Liver (tissue), 9 donors: ENCODE measurements around the gene COL8A2. TPM values are rescaled to one million over a fixed set of nuclear protein-coding genes. Genes with fewer than 3 reads are reported as not detected.

ENCODE experiments used
- DNase-seq: peaks from one replicate; pipeline ENCODE4 v3.0.0-alpha.2; 2017; ENCODE audit warnings: low spot score
- H3K27ac ChIP-seq, 2 donors: one replicate each; pipeline ENCODE4 v1.7.0; 2013; ENCODE audit warnings: inconsistent platforms in 2 of 2, low read length in 2 of 2, control low read depth in 1 of 2, low read depth in 1 of 2, mild to moderate bottlenecking in 1 of 2
- H3K27me3 ChIP-seq, 4 donors: one replicate each; pipeline versions ENCODE4 v1.6.1 to v1.7.0; 2013; ENCODE audit warnings: low read length in 3 of 4, inconsistent platforms in 1 of 4, mild to moderate bottlenecking in 1 of 4, moderate library complexity in 1 of 4; ENCODE audit not compliant: control insufficient read depth in 4 of 4, insufficient read depth in 4 of 4
- H3K36me3 ChIP-seq, 4 donors: one replicate each; pipeline versions ENCODE4 v1.6.1 to v1.7.0; 2013; ENCODE audit warnings: low read length in 3 of 4, mild to moderate bottlenecking in 3 of 4, low read depth in 1 of 4, moderate library complexity in 1 of 4; ENCODE audit not compliant: control insufficient read depth in 4 of 4, insufficient read depth in 3 of 4
- H3K4me1 ChIP-seq, 4 donors: one replicate each; pipeline versions ENCODE4 v1.6.1 to v1.7.0; 2013; ENCODE audit warnings: low read length in 3 of 4, mild to moderate bottlenecking in 3 of 4, moderate library complexity in 1 of 4; ENCODE audit not compliant: control insufficient read depth in 4 of 4, insufficient read depth in 4 of 4
- H3K4me3 ChIP-seq, 3 donors: one replicate each; pipeline versions ENCODE4 v1.6.1 to v1.7.0; 2013; ENCODE audit warnings: low read length in 3 of 3, control low read depth in 1 of 3, low read depth in 1 of 3, mild to moderate bottlenecking in 1 of 3
- H3K9ac ChIP-seq, 2 donors: one replicate each; pipeline ENCODE4 v1.7.0; 2013; ENCODE audit warnings: low read length in 2 of 2, mild to moderate bottlenecking in 2 of 2, moderate library complexity in 2 of 2, control low read depth in 1 of 2, low read depth in 1 of 2
- H3K9me3 ChIP-seq, 4 donors: one replicate each; pipeline versions ENCODE4 v1.6.1 to v1.7.0; 2013; ENCODE audit warnings: low read length in 3 of 4; ENCODE audit not compliant: control insufficient read depth in 4 of 4
- FOXA1 ChIP-seq: IDR thresholded peaks from 2 replicates; pipeline ENCODE4 v1.6.1; 2016; ENCODE audit warnings: antibody characterized with exemption
- FOXA2 ChIP-seq: IDR thresholded peaks from 2 replicates; pipeline ENCODE4 v1.6.1; 2016; ENCODE audit warnings: antibody characterized with exemption
- GABPA ChIP-seq, 2 donors: IDR thresholded peaks in 1 of 2; conservative IDR thresholded peaks in 1 of 2; 2 replicates each; pipeline ENCODE4 v1.6.1; 2016; ENCODE audit warnings: antibody characterized with exemption in 2 of 2, mild to moderate bottlenecking in 1 of 2, moderate library complexity in 1 of 2
- HNF4A ChIP-seq, 2 donors: conservative IDR thresholded peaks; 2 replicates each; pipeline ENCODE4 v1.6.1; 2016; ENCODE audit warnings: antibody characterized with exemption in 2 of 2, mild to moderate bottlenecking in 2 of 2
- HNF4G ChIP-seq: IDR thresholded peaks from 2 replicates; pipeline ENCODE4 v1.6.1; 2016; ENCODE audit warnings: antibody characterized with exemption
- JUND ChIP-seq, 2 donors: IDR thresholded peaks; 2 replicates each; pipeline ENCODE4 v1.6.1; 2016; ENCODE audit warnings: antibody characterized with exemption in 2 of 2
- NR2F2 ChIP-seq: IDR thresholded peaks from 2 replicates; pipeline ENCODE4 v1.6.1; 2016; ENCODE audit warnings: antibody characterized with exemption
- RAD21 ChIP-seq, 2 donors: IDR thresholded peaks; 2 replicates each; pipeline ENCODE4 v1.6.1; 2016; ENCODE audit warnings: antibody characterized with exemption in 2 of 2, mild to moderate bottlenecking in 2 of 2
- RXRA ChIP-seq, 2 donors: IDR thresholded peaks; 2 replicates each; pipeline ENCODE4 v1.6.1; 2017 to 2018; ENCODE audit warnings: antibody characterized with exemption in 2 of 2, mild to moderate bottlenecking in 1 of 2
- SP1 ChIP-seq: IDR thresholded peaks from 2 replicates; pipeline ENCODE4 v1.6.1; 2018; ENCODE audit warnings: antibody characterized with exemption, mild to moderate bottlenecking
- YY1 ChIP-seq: IDR thresholded peaks from 2 replicates; pipeline ENCODE4 v1.6.1; 2016; ENCODE audit warnings: antibody characterized with exemption, mild to moderate bottlenecking
- WGBS: extraction: QIAGEN DNeasy Blood & Tissue Kit; methylation state at CpG from one replicate; pipeline ENCODE4 v1.1.7; 2013; 5-methylcytosine and 5-hydroxymethylcytosine counted together
- polyA plus RNA-seq, 2 donors: library from polyadenylated mRNA; stranded (reverse) in 1 of 2; unstranded in 1 of 2; fragments of 200-250 nt in 1 of 2; fragments of >200 nt in 1 of 2; fragmentation: Nextera tagmentation in 1 of 2; extraction: Ambion mirVana in 1 of 2; gene quantifications; one replicate each; pipeline versions ENCODE4 v1.2.1 to v1.2.3, GENCODE V29; 2013 to 2015
- total RNA-seq, 2 donors: library from RNA; depleted of rRNA; stranded (reverse); fragments of >200 nt; gene quantifications; one replicate each; pipeline ENCODE4 v1.2.3, GENCODE V29; 2014
- TF ChIP-seq, protein P1 (sequence below): IDR thresholded peaks from 2 replicates; pipeline ENCODE4 v1.6.1; 2016; ENCODE audit warnings: antibody characterized with exemption
- TF ChIP-seq, protein P2 (sequence below): IDR thresholded peaks from 2 replicates; pipeline ENCODE4 v1.6.1; 2016; ENCODE audit warnings: antibody characterized with exemption
- TF ChIP-seq, protein P3 (sequence below): fragments of 150-350 bp; IDR thresholded peaks from 2 replicates; pipeline ENCODE4 v1.5.1; 2017; ENCODE audit warnings: improper control_type of control experiment, low read depth, low read length; ENCODE audit not compliant: missing input control
- TF ChIP-seq, protein P4 (sequence below): IDR thresholded peaks from 2 replicates; pipeline ENCODE4 v1.6.1; 2016; ENCODE audit warnings: antibody characterized with exemption
- TF ChIP-seq, protein P5 (sequence below): IDR thresholded peaks from 2 replicates; pipeline ENCODE4 v1.6.1; 2016; ENCODE audit warnings: antibody characterized with exemption, mild to moderate bottlenecking
- donor health status: healthy.
- donor health status: healthy.
- donor health status: healthy.
- donor health status: healthy.
- donor health status: healthy.

The COL8A2 gene
- total and polyA plus RNA-seq, 4 donors: 0.04 to 0.47 (median 0.35) TPM

DNA sequence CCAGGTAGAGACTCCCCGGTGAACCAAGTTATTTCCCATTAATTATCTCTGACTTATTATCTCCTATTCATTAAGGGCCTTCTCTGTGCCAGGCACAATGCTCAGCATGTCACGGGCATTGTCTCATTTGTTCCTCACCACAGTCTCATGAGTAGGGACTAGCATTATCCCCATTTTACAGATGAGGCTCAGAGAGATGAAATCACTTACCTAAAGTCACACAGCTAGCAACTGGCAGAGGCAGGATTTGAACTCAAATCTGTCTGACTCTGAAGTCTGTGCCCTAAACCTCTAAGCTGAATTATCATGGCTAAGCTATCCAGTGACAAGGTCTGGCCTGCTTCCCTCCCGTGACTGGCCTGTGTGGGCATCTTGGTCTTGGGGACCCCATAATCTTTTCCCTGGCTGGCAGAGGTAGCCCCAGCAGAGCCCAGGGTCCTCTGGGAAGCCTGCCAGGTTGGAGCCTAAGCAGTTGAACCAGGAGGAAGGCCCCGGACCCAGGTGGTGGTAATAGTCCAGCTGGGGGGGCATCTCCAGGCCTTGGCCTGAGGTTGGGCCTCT, 35.4 kb upstream of the COL8A2 start:
- no peak for DNase-seq
- Histone ChIP-seq H3K36me3 (no peaks in the 10 kb centered on the region), H3K9ac (no peak overlapping the region), H3K9me3 (no peaks in the 10 kb centered on the region), H3K4me1 (peaks cover 3 to 33% (median 11%) of the 10 kb centered on the region in 4 donors), H3K27me3 (no peaks in the 10 kb centered on the region), H3K27ac (peak overlapping the region; percentile 42 to 57), H3K4me3 (no peak overlapping the region)
- 80% methylated on average over 4 of the region's 4 CpGs for WGBS
- TF ChIP-seq GABPA (IDR thresholded peaks at IDR 0.05 in 1 of 2, conservative IDR thresholded peaks at IDR 0.05 in 1 of 2) (no peak), FOXA1 (no peak), RAD21 (IDR thresholded peaks at IDR 0.05) (no peak), JUND (IDR thresholded peaks at IDR 0.05) (no peak), RXRA (IDR thresholded peaks at IDR 0.05) (no peak), YY1 (no peak)
- TF ChIP-seq, protein P1, sequence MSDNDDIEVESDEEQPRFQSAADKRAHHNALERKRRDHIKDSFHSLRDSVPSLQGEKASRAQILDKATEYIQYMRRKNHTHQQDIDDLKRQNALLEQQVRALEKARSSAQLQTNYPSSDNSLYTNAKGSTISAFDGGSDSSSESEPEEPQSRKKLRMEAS: no peak
- TF ChIP-seq, protein P2, sequence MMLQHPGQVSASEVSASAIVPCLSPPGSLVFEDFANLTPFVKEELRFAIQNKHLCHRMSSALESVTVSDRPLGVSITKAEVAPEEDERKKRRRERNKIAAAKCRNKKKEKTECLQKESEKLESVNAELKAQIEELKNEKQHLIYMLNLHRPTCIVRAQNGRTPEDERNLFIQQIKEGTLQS: no peak
- TF ChIP-seq, protein P3, sequence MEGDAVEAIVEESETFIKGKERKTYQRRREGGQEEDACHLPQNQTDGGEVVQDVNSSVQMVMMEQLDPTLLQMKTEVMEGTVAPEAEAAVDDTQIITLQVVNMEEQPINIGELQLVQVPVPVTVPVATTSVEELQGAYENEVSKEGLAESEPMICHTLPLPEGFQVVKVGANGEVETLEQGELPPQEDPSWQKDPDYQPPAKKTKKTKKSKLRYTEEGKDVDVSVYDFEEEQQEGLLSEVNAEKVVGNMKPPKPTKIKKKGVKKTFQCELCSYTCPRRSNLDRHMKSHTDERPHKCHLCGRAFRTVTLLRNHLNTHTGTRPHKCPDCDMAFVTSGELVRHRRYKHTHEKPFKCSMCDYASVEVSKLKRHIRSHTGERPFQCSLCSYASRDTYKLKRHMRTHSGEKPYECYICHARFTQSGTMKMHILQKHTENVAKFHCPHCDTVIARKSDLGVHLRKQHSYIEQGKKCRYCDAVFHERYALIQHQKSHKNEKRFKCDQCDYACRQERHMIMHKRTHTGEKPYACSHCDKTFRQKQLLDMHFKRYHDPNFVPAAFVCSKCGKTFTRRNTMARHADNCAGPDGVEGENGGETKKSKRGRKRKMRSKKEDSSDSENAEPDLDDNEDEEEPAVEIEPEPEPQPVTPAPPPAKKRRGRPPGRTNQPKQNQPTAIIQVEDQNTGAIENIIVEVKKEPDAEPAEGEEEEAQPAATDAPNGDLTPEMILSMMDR: no peak
- TF ChIP-seq, protein P4, sequence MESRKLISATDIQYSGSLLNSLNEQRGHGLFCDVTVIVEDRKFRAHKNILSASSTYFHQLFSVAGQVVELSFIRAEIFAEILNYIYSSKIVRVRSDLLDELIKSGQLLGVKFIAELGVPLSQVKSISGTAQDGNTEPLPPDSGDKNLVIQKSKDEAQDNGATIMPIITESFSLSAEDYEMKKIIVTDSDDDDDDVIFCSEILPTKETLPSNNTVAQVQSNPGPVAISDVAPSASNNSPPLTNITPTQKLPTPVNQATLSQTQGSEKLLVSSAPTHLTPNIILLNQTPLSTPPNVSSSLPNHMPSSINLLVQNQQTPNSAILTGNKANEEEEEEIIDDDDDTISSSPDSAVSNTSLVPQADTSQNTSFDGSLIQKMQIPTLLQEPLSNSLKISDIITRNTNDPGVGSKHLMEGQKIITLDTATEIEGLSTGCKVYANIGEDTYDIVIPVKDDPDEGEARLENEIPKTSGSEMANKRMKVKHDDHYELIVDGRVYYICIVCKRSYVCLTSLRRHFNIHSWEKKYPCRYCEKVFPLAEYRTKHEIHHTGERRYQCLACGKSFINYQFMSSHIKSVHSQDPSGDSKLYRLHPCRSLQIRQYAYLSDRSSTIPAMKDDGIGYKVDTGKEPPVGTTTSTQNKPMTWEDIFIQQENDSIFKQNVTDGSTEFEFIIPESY: no peak

DNA sequence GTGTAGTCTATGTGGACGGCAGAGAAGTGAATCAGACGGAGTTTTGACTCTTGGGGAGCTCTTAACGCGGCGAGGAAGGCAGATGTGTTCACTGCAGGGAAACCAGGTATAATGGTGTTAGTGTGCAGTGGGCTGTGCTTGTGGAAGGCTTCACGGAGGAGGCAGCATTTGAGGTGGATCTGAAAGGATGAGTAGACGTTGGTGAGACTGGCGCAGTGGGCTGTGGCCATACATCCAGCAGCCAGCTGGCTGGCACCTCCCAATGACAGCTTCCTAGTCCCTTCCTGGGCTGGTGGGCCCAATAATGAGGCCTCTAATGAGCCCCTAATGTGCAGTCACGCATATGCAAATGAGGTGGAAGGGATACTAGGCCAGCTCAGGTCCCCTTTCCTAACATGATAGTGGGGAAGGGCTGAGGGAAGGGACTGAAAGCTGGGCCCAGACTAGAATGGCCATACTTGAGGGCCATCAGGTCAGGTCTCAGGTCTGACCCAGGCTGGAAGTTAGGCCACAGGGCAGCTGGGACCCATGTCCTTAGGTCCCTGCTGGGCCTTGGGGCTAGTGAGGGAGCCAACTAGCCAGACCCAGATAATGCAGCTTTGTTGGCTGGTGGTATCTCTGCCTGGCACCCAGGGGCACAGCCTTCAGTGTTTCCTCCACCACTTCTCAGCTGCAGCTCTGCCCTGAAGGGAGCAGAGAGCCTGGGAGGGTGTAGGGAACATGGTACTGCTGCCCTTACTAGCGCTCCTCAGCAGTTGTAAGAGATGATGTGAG, 34.8 kb upstream of the COL8A2 start:
- Histone ChIP-seq H3K9me3 (no peaks in the 10 kb centered on the region), H3K27ac (peak overlapping the region in 1 of 2 donors; percentile 57), H3K27me3 (no peaks in the 10 kb centered on the region), H3K4me3 (no peak overlapping the region), H3K9ac (no peak overlapping the region), H3K36me3 (no peaks in the 10 kb centered on the region), H3K4me1 (peaks cover 3 to 40% (median 16%) of the 10 kb centered on the region in 4 donors)
- TF ChIP-seq FOXA1 (no peak), HNF4A (conservative IDR thresholded peaks at IDR 0.05) (no peak), GABPA (IDR thresholded peaks at IDR 0.05 in 1 of 2, conservative IDR thresholded peaks at IDR 0.05 in 1 of 2) (no peak), YY1 (no peak), RAD21 (IDR thresholded peaks at IDR 0.05) (no peak), HNF4G (no peak), RXRA (IDR thresholded peaks at IDR 0.05) (no peak), NR2F2 (no peak), SP1 (no peak), FOXA2 (no peak)
- TF ChIP-seq, protein P5, sequence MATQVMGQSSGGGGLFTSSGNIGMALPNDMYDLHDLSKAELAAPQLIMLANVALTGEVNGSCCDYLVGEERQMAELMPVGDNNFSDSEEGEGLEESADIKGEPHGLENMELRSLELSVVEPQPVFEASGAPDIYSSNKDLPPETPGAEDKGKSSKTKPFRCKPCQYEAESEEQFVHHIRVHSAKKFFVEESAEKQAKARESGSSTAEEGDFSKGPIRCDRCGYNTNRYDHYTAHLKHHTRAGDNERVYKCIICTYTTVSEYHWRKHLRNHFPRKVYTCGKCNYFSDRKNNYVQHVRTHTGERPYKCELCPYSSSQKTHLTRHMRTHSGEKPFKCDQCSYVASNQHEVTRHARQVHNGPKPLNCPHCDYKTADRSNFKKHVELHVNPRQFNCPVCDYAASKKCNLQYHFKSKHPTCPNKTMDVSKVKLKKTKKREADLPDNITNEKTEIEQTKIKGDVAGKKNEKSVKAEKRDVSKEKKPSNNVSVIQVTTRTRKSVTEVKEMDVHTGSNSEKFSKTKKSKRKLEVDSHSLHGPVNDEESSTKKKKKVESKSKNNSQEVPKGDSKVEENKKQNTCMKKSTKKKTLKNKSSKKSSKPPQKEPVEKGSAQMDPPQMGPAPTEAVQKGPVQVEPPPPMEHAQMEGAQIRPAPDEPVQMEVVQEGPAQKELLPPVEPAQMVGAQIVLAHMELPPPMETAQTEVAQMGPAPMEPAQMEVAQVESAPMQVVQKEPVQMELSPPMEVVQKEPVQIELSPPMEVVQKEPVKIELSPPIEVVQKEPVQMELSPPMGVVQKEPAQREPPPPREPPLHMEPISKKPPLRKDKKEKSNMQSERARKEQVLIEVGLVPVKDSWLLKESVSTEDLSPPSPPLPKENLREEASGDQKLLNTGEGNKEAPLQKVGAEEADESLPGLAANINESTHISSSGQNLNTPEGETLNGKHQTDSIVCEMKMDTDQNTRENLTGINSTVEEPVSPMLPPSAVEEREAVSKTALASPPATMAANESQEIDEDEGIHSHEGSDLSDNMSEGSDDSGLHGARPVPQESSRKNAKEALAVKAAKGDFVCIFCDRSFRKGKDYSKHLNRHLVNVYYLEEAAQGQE: no peak
- TF ChIP-seq, protein P4: no peak
- TF ChIP-seq, protein P2: no peak
- TF ChIP-seq, protein P3: no peak
- WGBS: 92% methylated on average over 10 of the region's 10 CpGs
- DNase-seq: no peak
